H1 (cell line): ENCODE results near the gene RRAS2. TPM values are rescaled to one million over a fixed set of nuclear protein-coding genes. Genes with fewer than 3 reads are reported as not detected.

Experiments
- RAD21 ChIP-seq, 2 experiments: IDR thresholded peaks in 1 of 2; conservative IDR thresholded peaks in 1 of 2; 2 replicates each; pipeline ENCODE4 v1.6.1; 2011; ENCODE audit warnings: low read depth in 2 of 2, low read length in 2 of 2, improper control_type of control experiment in 1 of 2, inconsistent platforms in 1 of 2, mild to moderate bottlenecking in 1 of 2, moderate library complexity in 1 of 2
- polyA plus RNA-seq, 7 experiments: library from polyadenylated mRNA; depleted of rRNA in 3 of 7; stranded (reverse) in 5 of 7; unstranded in 2 of 7; fragments of >200 nt in 5 of 7; fragments of 200-250 nt in 2 of 7; gene quantifications; 1 replicate in 5 of 7; 2 replicates in 1 of 7; 4 replicates in 1 of 7; pipeline versions ENCODE4 v1.2.1 to v1.2.3, GENCODE V29; 2011 to 2013; ENCODE audit warnings: missing spikeins in 2 of 7, mixed read lengths in 2 of 7
- total RNA-seq: library from RNA; stranded (reverse); fragmentation: NEBNext Ultra II Directional; extraction: Animal tissue kit (Norgen Biotek cat#: 25700); gene quantifications from 2 replicates; pipeline ENCODE4 v1.2.1, GENCODE V29; 2021

The RRAS2 gene
- total and polyA plus RNA-seq, 2 of the 8 experiments (the other 6 are each of a cell fraction or from before 2014, with no cell fraction given): 72.3 to 234 TPM

GRCh38 chr11:14235701-14236100, 123.3 kb downstream of the RRAS2 start (continued):
- no peak for TF ChIP-seq RAD21 (IDR thresholded peaks at IDR 0.05 in 1 of 2, conservative IDR thresholded peaks at IDR 0.05 in 1 of 2; ENCODE audit: low read depth in 2 of 2, low read length in 2 of 2)
